Neural progenitor cell (in vitro differentiated cells): Measurements from ENCODE around the gene IRS2.

Experiments used
- EZH2phosphoT487 ChIP-seq: fragments of 200-600 bp; sonication (generic); IDR thresholded peaks from 2 replicates; pipeline ENCODE4 v1.6.1; 2017; ENCODE audit warnings: antibody characterized with exemption
- TF ChIP-seq, protein P1 (sequence below): fragments of 200-600 bp; sonication (generic); IDR thresholded peaks from 2 replicates; pipeline ENCODE4 v1.5.1; 2017; ENCODE audit warnings: antibody characterized with exemption, mild to moderate bottlenecking

GRCh38 chr13:109745060-109745459 lies 41.3 kb downstream of the IRS2 start:
- no peak for TF ChIP-seq EZH2phosphoT487
- TF ChIP-seq, protein P1, sequence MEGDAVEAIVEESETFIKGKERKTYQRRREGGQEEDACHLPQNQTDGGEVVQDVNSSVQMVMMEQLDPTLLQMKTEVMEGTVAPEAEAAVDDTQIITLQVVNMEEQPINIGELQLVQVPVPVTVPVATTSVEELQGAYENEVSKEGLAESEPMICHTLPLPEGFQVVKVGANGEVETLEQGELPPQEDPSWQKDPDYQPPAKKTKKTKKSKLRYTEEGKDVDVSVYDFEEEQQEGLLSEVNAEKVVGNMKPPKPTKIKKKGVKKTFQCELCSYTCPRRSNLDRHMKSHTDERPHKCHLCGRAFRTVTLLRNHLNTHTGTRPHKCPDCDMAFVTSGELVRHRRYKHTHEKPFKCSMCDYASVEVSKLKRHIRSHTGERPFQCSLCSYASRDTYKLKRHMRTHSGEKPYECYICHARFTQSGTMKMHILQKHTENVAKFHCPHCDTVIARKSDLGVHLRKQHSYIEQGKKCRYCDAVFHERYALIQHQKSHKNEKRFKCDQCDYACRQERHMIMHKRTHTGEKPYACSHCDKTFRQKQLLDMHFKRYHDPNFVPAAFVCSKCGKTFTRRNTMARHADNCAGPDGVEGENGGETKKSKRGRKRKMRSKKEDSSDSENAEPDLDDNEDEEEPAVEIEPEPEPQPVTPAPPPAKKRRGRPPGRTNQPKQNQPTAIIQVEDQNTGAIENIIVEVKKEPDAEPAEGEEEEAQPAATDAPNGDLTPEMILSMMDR, result no peak
